ENCODE results near the gene CAVIN4.

GRCh38 chr9:100598641-100599145 is 20.8 kb downstream of the CAVIN4 start:
- TF ChIP-seq ZNF274 (IDR thresholded peaks at IDR 0.05; ENCODE audit: low read depth, low read length) (no peak), YY1 (IDR thresholded peaks at IDR 0.05; ENCODE audit: insufficient read depth, insufficient read length) (no peak), SUZ12 (IDR thresholded peaks at IDR 0.05; ENCODE audit: extremely low read depth, insufficient read depth, insufficient read length) (no peak)

Measured in NT2/D1 (cell line).